B cell (primary cell): Measurements from ENCODE around the gene IL13RA1.

Experiments used
- CTCF ChIP-seq: fragments of 200-600 bp; IDR thresholded peaks from one replicate; pipeline ENCODE4 v1.8.0; 2022; ENCODE audit warnings: antibody characterized with exemption, mild to moderate bottlenecking
- EZH2 ChIP-seq: IDR thresholded peaks from 2 replicates; pipeline ENCODE4 v1.6.1; 2012; ENCODE audit warnings: borderline replicate concordance, low read depth, mild to moderate bottlenecking, moderate library complexity, low read length; ENCODE audit not compliant: insufficient read depth, poor library complexity, severe bottlenecking

- TF ChIP-seq CTCF (no peak), EZH2 (no peak)
Measured at GRCh38 chrX:118739577-118739976, 12.2 kb downstream of the IL13RA1 start.
